HEK293 (cell line): Measurements from ENCODE around the gene TMEM229B.

Experiments used
- CTCF ChIA-PET: fragments of 350-600 bp; formaldehyde crosslinking; extraction: SDS; loops from one replicate; lab custom pipeline; 2021; ENCODE audit warnings: antibody characterized with exemption; lab: Yijun Ruan, JAX
- POLR2A ChIA-PET: fragments of 300-600 bp; formaldehyde crosslinking; extraction: SDS; loops from one replicate; lab custom pipeline; 2020; ENCODE audit warnings: antibody characterized with exemption, inconsistent platforms; lab: Yijun Ruan, JAX
- H3K27ac ChIP-seq: fragments of 200-500 bp; sonication (Bioruptor generic); 2 replicates; pipeline ENCODE4 v1.5.1; 2014; ENCODE audit warnings: low read depth, low read length, control low read depth, inconsistent platforms; ENCODE audit errors: extremely low read depth
- H3K36me3 ChIP-seq, 2 experiments: fragments of 200-500 bp in 1 of 2; sonication (Bioruptor generic) in 1 of 2; 1 replicate in 1 of 2; 2 replicates in 1 of 2; pipeline ENCODE4 v1.5.1; 2014 to 2017; ENCODE audit warnings: inconsistent platforms in 2 of 2, low read length in 2 of 2; ENCODE audit not compliant: control insufficient read depth in 2 of 2, insufficient read depth in 1 of 2
- H3K4me1 ChIP-seq: fragments of 200-500 bp; sonication (Bioruptor generic); 2 replicates; pipeline ENCODE4 v1.5.1; 2014; ENCODE audit warnings: mild to moderate bottlenecking, low read length, inconsistent platforms; ENCODE audit not compliant: control insufficient read depth, insufficient read depth
- H3K4me3 ChIP-seq: 2 replicates; pipeline ENCODE4 v1.5.1; 2011; ENCODE audit warnings: low read depth, mild to moderate bottlenecking, control low read depth, low read length, moderate library complexity
- H3K9me3 ChIP-seq: fragments of 200-500 bp; sonication (Bioruptor generic); 2 replicates; pipeline ENCODE4 v1.5.1; 2014; ENCODE audit warnings: low read depth, low read length, inconsistent platforms; ENCODE audit not compliant: control insufficient read depth, insufficient read depth
- HOXA7 ChIP-seq: sonication (generic); formaldehyde crosslinking; IDR thresholded peaks from 2 replicates; pipeline ENCODE4 v1.8.1; 2022; ENCODE audit warnings: missing genetic modification reagents, borderline replicate concordance
- OSR2 ChIP-seq: fragments of 450-650 bp; formaldehyde crosslinking; IDR thresholded peaks from 2 replicates; pipeline ENCODE4 v1.5.1; 2016; ENCODE audit warnings: missing biosample characterization, missing genetic modification characterization
- PBX3 ChIP-seq: sonication (generic); formaldehyde crosslinking; IDR thresholded peaks from 2 replicates; pipeline ENCODE4 v1.8.1; 2022; ENCODE audit warnings: mild to moderate bottlenecking, moderate library complexity, missing genetic modification reagents
- ZBTB10 ChIP-seq: fragments of 450-650 bp; formaldehyde crosslinking; IDR thresholded peaks from 2 replicates; pipeline ENCODE4 v1.5.1; 2016; ENCODE audit warnings: missing biosample characterization, missing genetic modification characterization
- ZFP41 ChIP-seq: fragments of 450-650 bp; formaldehyde crosslinking; IDR thresholded peaks from 2 replicates; pipeline ENCODE4 v1.5.1; 2016; ENCODE audit warnings: missing biosample characterization, missing genetic modification characterization, borderline replicate concordance
- ZNF2 ChIP-seq: fragments of 450-650 bp; formaldehyde crosslinking; IDR thresholded peaks from 2 replicates; pipeline ENCODE4 v1.5.1; 2016; ENCODE audit warnings: missing biosample characterization, missing genetic modification characterization
- ZNF211 ChIP-seq: fragments of 450-650 bp; formaldehyde crosslinking; IDR thresholded peaks from 2 replicates; pipeline ENCODE4 v1.5.1; 2016; ENCODE audit warnings: low read depth, missing biosample characterization, missing genetic modification characterization
- ZNF24 ChIP-seq: fragments of 450-650 bp; formaldehyde crosslinking; IDR thresholded peaks from 2 replicates; pipeline ENCODE4 v1.5.1; 2016; ENCODE audit warnings: missing biosample characterization, missing genetic modification characterization
- ZNF37A ChIP-seq: fragments of 450-650 bp; IDR thresholded peaks from 2 replicates; pipeline ENCODE4 v1.5.1; 2018; ENCODE audit warnings: missing biosample characterization, missing genetic modification characterization
- ZNF391 ChIP-seq: fragments of 450-650 bp; formaldehyde crosslinking; IDR thresholded peaks from 2 replicates; pipeline ENCODE4 v1.5.1; 2016; ENCODE audit warnings: low read depth, missing biosample characterization, missing genetic modification characterization, borderline replicate concordance
- ZNF548 ChIP-seq: fragments of 450-650 bp; formaldehyde crosslinking; IDR thresholded peaks from 2 replicates; pipeline ENCODE4 v1.5.1; 2016; ENCODE audit warnings: missing biosample characterization, missing genetic modification characterization
- ZNF596 ChIP-seq: fragments of 450-650 bp; IDR thresholded peaks from 2 replicates; pipeline ENCODE4 v1.5.0; 2018; ENCODE audit warnings: missing biosample characterization, mild to moderate bottlenecking, missing genetic modification characterization, moderate library complexity
- ZNF624 ChIP-seq: fragments of 450-650 bp; formaldehyde crosslinking; IDR thresholded peaks from 2 replicates; pipeline ENCODE4 v1.5.1; 2017; ENCODE audit warnings: missing biosample characterization, missing genetic modification characterization
- ZNF639 ChIP-seq: fragments of 450-650 bp; formaldehyde crosslinking; IDR thresholded peaks from 2 replicates; pipeline ENCODE4 v1.5.1; 2016; ENCODE audit warnings: missing biosample characterization, missing genetic modification characterization
- ZNF701 ChIP-seq: fragments of 450-650 bp; formaldehyde crosslinking; IDR thresholded peaks from 2 replicates; pipeline ENCODE4 v1.5.1; 2016; ENCODE audit warnings: missing biosample characterization, missing genetic modification characterization
- ZNF777 ChIP-seq: fragments of 450-650 bp; formaldehyde crosslinking; IDR thresholded peaks from 2 replicates; pipeline ENCODE4 v1.5.1; 2017; ENCODE audit warnings: missing biosample characterization, missing genetic modification characterization, borderline replicate concordance
- ZSCAN30 ChIP-seq: fragments of 450-650 bp; IDR thresholded peaks from 2 replicates; pipeline ENCODE4 v1.5.1; 2018; ENCODE audit warnings: missing biosample characterization, mild to moderate bottlenecking, missing genetic modification characterization, moderate library complexity
- TF ChIP-seq, protein P1 (sequence below): fragments of 450-650 bp; formaldehyde crosslinking; IDR thresholded peaks from 2 replicates; pipeline ENCODE4 v1.5.1; 2016; ENCODE audit warnings: missing biosample characterization, missing genetic modification characterization, borderline replicate concordance
- TF ChIP-seq, protein P2 (sequence below): fragments of 450-650 bp; formaldehyde crosslinking; IDR thresholded peaks from 2 replicates; pipeline ENCODE4 v1.5.1; 2016; ENCODE audit warnings: missing biosample characterization, missing genetic modification characterization

TMEM229B gene

DNA sequence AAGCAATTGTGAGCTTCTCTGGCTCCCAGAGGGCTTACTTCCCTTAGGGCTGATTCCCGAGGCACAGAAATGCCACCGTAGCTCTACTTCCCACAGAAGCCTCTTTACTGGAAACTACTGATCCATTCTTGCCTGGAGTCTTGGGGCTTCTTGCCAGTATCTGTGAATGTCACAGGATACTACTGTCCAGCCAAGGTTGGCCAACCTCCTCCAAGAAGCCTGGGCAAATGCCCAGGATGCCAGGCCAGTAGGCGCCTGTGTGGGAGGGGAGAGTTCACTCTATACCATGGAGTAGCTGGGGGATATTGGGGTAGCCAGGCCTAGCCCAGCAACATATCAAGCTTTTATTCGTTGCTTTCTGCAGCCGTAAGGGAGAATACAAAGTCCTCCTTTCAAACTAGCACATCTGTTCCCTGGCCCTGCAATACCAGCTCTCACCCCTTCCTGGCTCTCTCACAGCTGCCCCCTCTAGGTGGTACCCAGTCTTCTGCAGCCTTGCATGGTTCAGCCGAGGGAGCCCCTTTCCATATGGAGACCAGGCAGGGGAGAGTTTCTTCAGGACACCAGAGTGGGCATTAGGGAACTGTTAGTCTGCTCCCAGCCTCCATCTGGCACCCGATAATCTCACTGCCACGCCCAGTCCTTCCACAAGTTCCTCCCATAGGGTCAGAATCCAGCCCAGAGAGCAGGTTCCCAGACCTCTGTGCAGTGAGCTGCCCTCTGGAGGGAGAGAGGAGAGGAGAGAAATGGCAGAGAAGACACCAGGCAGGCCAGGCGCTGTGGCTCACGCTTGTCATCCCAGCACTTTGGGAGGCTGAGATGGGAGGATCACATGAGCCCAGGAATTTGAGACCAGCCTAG lies 52.3 kb downstream of the TMEM229B start (continued):
- TF ChIP-seq HOXA7 (CRISPR knock-in tag): no peak
- no peak for TF ChIP-seq ZNF548 (tag by site-specific recombination)
- TF ChIP-seq ZNF777 (tag by site-specific recombination): no peak
- no peak for TF ChIP-seq ZBTB10 (tag by site-specific recombination)
- TF ChIP-seq ZNF624 (tag by site-specific recombination): no peak
- TF ChIP-seq, protein P1, sequence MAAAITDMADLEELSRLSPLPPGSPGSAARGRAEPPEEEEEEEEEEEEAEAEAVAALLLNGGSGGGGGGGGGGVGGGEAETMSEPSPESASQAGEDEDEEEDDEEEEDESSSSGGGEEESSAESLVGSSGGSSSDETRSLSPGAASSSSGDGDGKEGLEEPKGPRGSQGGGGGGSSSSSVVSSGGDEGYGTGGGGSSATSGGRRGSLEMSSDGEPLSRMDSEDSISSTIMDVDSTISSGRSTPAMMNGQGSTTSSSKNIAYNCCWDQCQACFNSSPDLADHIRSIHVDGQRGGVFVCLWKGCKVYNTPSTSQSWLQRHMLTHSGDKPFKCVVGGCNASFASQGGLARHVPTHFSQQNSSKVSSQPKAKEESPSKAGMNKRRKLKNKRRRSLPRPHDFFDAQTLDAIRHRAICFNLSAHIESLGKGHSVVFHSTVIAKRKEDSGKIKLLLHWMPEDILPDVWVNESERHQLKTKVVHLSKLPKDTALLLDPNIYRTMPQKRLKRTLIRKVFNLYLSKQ (tag by site-specific recombination): no peak
- no peak for TF ChIP-seq ZNF391
- TF ChIP-seq ZNF701: no peak
- no peak for TF ChIP-seq PBX3 (CRISPR knock-in tag)
- TF ChIP-seq, all 188 proteins: peak for 0

DNA sequence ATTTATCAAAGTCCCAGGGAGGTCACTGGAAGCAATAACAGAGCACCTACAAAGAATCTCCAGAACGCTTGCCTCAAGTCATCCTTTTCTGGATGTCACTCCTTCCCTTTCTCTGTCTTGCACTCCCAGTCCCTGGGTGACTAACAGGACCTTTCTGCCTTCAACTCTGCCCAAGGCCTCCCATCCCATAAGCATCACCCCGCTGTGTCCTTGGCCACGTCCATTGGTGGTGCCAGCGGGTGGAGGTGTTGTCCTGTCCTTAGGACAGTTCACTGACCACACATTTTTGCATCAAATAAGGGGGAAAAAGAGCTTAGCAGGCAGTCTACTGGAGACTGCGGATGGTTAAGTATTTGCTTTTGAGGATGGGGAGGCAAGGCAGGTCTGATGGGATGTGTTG lies 52.9 kb downstream of the TMEM229B start:
- Histone ChIP-seq H3K36me3 (no peaks in the 10 kb centered on the region), H3K27ac (no peak overlapping the region)
- TF ChIP-seq ZNF211: no peak
- TF ChIP-seq ZNF596 (tag by site-specific recombination): no peak
- TF ChIP-seq OSR2 (tag by site-specific recombination): no peak
- no peak for TF ChIP-seq ZNF24 (tag by site-specific recombination)
- TF ChIP-seq ZSCAN30: no peak
- TF ChIP-seq ZNF701: no peak
- no peak for TF ChIP-seq ZFP41
- TF ChIP-seq, protein P2, sequence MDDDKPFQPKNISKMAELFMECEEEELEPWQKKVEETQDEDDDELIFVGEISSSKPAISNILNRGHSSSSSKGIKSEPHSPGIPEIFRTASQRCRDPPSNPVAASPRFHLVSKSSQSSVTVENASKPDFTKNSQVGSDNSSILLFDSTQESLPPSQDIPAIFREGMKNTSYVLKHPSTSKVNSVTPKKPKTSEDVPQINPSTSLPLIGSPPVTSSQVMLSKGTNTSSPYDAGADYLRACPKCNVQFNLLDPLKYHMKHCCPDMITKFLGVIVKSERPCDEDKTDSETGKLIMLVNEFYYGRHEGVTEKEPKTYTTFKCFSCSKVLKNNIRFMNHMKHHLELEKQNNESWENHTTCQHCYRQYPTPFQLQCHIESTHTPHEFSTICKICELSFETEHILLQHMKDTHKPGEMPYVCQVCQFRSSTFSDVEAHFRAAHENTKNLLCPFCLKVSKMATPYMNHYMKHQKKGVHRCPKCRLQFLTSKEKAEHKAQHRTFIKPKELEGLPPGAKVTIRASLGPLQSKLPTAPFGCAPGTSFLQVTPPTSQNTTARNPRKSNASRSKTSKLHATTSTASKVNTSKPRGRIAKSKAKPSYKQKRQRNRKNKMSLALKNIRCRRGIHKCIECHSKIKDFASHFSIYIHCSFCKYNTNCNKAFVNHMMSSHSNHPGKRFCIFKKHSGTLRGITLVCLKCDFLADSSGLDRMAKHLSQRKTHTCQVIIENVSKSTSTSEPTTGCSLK (tag by site-specific recombination): no peak
- no peak for TF ChIP-seq ZNF2
- no peak for TF ChIP-seq ZNF639 (tag by site-specific recombination)
- no peak for TF ChIP-seq ZNF37A (tag by site-specific recombination)
- TF ChIP-seq, all 188 proteins: peak for 0
- ChIA-PET POLR2A (no interaction called here), CTCF (interaction anchor here (0.7 to 1.9 kb wide), 4 partner anchors 8 to 135 kb away, joined by 3 to 6 read pairs (median 4); no protein-coding TSS in a partner anchor)
- H3K4me3 ChIP-seq: no peak overlapping the region
- no peaks in the 10 kb centered on the region for H3K9me3 ChIP-seq
- H3K4me1 ChIP-seq: no peaks in the 10 kb centered on the region
